Colonic mucosa (tissue), 4 donors: ENCODE data around the gene RPRM. TPM values are rescaled to one million over a fixed set of nuclear protein-coding genes. Genes with fewer than 3 reads are reported as not detected.

ENCODE experiments used
- DNase-seq: peaks from one replicate; pipeline ENCODE4 v3.0.0-alpha.2; 2020
- H3K27ac ChIP-seq: fragments of 200-600 bp; one replicate; pipeline ENCODE4 v1.8.0; 2021
- H3K27me3 ChIP-seq: fragments of 200-600 bp; one replicate; pipeline ENCODE4 v1.8.0; 2021
- H3K36me3 ChIP-seq: fragments of 200-600 bp; one replicate; pipeline ENCODE4 v1.8.0; 2021
- H3K4me1 ChIP-seq: fragments of 200-600 bp; one replicate; pipeline ENCODE4 v1.8.0; 2021; ENCODE audit warnings: mild to moderate bottlenecking
- H3K4me3 ChIP-seq: fragments of 200-600 bp; one replicate; pipeline ENCODE4 v1.8.0; 2021
- H3K9ac ChIP-seq, 2 donors: one replicate each; pipeline ENCODE4 v1.7.0; 2013; ENCODE audit warnings: control low read depth in 2 of 2, low read depth in 2 of 2, low read length in 2 of 2
- H3K9me3 ChIP-seq: fragments of 200-600 bp; one replicate; pipeline ENCODE4 v1.8.0; 2021
- intact Hi-C: fragments of 100-400 bp; cut with DNase I; formaldehyde crosslinking; loops from one replicate; pipeline ENCODE4 v1.14.1; 2022
- total RNA-seq, 2 donors: library from RNA; stranded (reverse); fragmentation: NEBNext Ultra II Directional in 1 of 2; extraction: Animal tissue kit (Norgen Biotek cat#: 25700) in 1 of 2; gene quantifications; one replicate each; pipeline ENCODE4 v1.2.1, GENCODE V29; 2021
- TF ChIP-seq, protein P1 (sequence below): fragments of 200-600 bp; IDR thresholded peaks from one replicate; pipeline ENCODE4 v1.8.0; 2022; ENCODE audit warnings: antibody characterized with exemption, mild to moderate bottlenecking
- donor health status: healthy.
- donor health status: DM: no; HTN: no; CAD: no.
- donor health status: DM: no; HTN: no; CAD: no.

Gene RPRM
- total RNA-seq, 2 donors from 2014 or later: 0.88 TPM; not detected in 1

DNA sequence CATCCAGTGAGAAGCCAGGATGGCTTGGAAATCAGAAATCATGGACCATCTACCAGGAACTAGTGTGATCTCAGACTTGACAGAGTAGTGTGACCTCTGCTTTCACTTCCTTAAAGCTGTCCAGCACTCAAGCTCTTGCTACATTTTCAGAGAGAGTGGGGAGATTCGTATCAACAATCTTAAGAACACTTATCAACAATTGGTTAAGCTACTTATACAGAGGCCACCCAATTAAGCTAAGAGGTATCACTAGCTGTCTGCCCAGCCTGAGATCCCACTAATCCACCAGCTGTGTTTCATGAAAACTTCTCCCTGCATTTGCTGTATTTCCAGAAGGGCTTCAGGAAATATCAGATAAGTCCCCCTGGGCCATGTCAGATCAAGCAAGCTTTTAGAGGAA, 4.2 kb downstream of the RPRM start:
- Histone ChIP-seq H3K27me3 (peaks cover 29% of the 10 kb centered on the region), H3K9ac (no peak overlapping the region), H3K36me3 (no peaks in the 10 kb centered on the region), H3K9me3 (no peaks in the 10 kb centered on the region), H3K27ac (no peak overlapping the region), H3K4me3 (no peak overlapping the region), H3K4me1 (peaks cover 10% of the 10 kb centered on the region)
- DNase-seq: no peak
- TF ChIP-seq, protein P1, sequence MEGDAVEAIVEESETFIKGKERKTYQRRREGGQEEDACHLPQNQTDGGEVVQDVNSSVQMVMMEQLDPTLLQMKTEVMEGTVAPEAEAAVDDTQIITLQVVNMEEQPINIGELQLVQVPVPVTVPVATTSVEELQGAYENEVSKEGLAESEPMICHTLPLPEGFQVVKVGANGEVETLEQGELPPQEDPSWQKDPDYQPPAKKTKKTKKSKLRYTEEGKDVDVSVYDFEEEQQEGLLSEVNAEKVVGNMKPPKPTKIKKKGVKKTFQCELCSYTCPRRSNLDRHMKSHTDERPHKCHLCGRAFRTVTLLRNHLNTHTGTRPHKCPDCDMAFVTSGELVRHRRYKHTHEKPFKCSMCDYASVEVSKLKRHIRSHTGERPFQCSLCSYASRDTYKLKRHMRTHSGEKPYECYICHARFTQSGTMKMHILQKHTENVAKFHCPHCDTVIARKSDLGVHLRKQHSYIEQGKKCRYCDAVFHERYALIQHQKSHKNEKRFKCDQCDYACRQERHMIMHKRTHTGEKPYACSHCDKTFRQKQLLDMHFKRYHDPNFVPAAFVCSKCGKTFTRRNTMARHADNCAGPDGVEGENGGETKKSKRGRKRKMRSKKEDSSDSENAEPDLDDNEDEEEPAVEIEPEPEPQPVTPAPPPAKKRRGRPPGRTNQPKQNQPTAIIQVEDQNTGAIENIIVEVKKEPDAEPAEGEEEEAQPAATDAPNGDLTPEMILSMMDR: no peak
- intact Hi-C loops: no loop called here

DNA sequence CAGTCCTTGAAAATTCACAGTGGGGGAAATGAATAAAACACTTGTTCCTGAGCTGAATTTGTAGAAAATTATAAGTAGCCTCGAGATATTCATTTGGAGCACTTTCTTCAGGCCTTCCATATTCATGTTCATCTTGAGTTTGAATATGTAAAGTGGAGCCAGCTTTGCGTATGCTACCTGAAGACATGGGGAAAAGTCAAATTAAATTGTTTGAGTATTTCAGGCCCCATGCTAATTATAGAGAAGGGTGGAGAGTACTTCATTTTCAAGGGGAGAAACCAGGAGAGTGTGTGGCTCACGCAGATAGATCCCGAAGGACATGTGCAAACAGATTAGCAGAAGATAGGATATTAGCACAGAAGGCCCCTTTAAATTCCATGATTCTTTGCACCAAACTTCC, 7.7 kb downstream of the RPRM start:
- H3K4me3 ChIP-seq: no peak overlapping the region
- peaks cover 4% of the 10 kb centered on the region for H3K27me3 ChIP-seq
- no peak overlapping the region for H3K9ac ChIP-seq
- no peaks in the 10 kb centered on the region for H3K4me1 ChIP-seq
- H3K36me3 ChIP-seq: no peaks in the 10 kb centered on the region
- H3K9me3 ChIP-seq: no peaks in the 10 kb centered on the region
- intact Hi-C loops: no loop called here
- TF ChIP-seq, protein P1: no peak
- H3K27ac ChIP-seq: no peak overlapping the region
- no peak for DNase-seq

GRCh38 chr2:153464395-153464794, 14.2 kb downstream of the RPRM start:
- no peak overlapping the region for H3K9ac ChIP-seq
- no peaks in the 10 kb centered on the region for H3K27me3 ChIP-seq
- no peak overlapping the region for H3K4me3 ChIP-seq
- H3K36me3 ChIP-seq: no peaks in the 10 kb centered on the region
- H3K27ac ChIP-seq: no peak overlapping the region
- H3K4me1 ChIP-seq: no peaks in the 10 kb centered on the region
- no peak for DNase-seq
- intact Hi-C loops: no loop called here
- H3K9me3 ChIP-seq: no peaks in the 10 kb centered on the region
- TF ChIP-seq, protein P1: no peak

DNA sequence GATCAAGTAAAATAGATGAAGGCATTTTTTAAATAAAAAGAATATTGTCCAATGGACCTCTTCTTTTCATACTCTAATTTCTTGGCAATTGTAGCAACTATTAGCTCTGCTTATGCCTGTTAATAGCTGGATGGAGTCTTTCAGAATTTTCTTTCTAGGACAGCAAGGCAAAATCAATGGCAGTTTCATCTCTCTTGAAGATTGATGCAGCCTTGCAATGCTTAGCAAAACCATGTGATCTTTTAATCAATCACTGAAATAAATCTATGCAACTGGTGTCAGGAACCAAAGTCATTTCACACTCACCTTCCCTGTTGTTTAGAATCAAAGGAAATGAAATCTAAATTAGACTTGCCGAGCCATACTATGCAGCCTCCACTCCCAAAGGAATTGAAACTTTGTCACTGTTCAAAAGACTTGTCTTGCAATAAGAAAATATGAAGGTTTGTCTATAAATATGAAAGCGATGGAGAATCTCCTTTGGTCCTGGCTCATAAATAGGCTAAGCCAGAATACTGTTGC, 16.2 kb downstream of the RPRM start:
- Histone ChIP-seq H3K36me3 (no peaks in the 10 kb centered on the region), H3K4me1 (no peaks in the 10 kb centered on the region), H3K27me3 (no peaks in the 10 kb centered on the region), H3K9me3 (no peaks in the 10 kb centered on the region), H3K9ac (no peak overlapping the region), H3K27ac (no peak overlapping the region), H3K4me3 (no peak overlapping the region)
- TF ChIP-seq, protein P1: no peak
- intact Hi-C loops: no loop called here
- DNase-seq: no peak

DNA sequence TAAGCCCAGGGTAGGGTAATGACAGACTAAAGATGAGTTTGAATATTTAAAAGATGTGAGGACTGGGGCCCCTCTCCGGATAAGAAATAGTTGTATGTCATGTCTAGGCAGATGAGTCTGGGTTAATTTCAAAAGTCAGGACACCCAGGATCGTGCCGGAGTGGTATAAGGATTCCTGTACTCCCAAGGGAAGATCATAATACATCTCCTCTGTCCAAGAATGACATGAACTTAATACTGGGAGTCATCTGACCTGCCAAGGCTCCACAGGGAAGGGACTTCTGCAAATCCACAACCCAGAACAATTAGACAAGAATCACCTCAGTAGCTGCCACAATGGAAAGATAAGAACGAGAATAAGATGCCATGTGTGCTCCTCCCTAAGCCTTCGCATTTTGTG, 17.1 kb downstream of the RPRM start:
- TF ChIP-seq, protein P1: no peak
- H3K4me1 ChIP-seq: no peaks in the 10 kb centered on the region
- H3K4me3 ChIP-seq: no peak overlapping the region
- no peak overlapping the region for H3K9ac ChIP-seq
- H3K36me3 ChIP-seq: no peaks in the 10 kb centered on the region
- intact Hi-C loops: no loop called here
- no peak for DNase-seq
- no peaks in the 10 kb centered on the region for H3K27me3 ChIP-seq
- no peaks in the 10 kb centered on the region for H3K9me3 ChIP-seq
- H3K27ac ChIP-seq: no peak overlapping the region

DNA sequence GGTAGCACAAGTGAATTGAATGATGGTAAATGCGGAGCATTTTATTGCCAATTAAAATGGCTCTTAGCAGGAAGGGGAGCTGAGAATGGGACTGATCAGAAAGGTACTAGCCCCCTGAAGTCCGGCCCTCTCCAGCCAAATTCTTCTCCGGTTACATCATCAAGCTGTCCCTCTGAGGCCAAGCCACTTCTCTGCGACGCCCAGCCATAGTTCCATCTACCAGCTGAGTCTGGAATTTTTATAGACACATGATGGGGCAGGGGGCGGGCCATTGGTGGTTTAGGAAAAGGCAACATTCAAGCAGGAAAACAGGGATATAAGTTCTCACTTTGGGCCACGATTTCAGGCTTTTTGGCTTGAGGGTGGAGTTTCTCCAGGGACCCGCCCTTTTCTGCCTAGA, 22.7 kb downstream of the RPRM start:
- Histone ChIP-seq H3K9me3 (no peaks in the 10 kb centered on the region), H3K36me3 (no peaks in the 10 kb centered on the region), H3K9ac (no peak overlapping the region), H3K4me3 (no peak overlapping the region), H3K4me1 (no peaks in the 10 kb centered on the region), H3K27me3 (no peaks in the 10 kb centered on the region), H3K27ac (no peak overlapping the region)
- DNase-seq: no peak
- intact Hi-C loops: no loop called here
- TF ChIP-seq, protein P1: no peak
